ENCODE results near the gene C9orf153. TPM values are rescaled to one million over a fixed set of nuclear protein-coding genes. Genes with fewer than 3 reads are reported as not detected.

The C9orf153 gene
- total RNA-seq, 1 donor from 2014 or later = not detected

GRCh38 chr9:86219606-86220005 is 39.9 kb downstream of the C9orf153 start:
- no peak for DNase-seq (ENCODE audit: low read depth)
- TF ChIP-seq CTCF (conservative IDR thresholded peaks at IDR 0.05; ENCODE audit: low read depth, low read length) = no peak
- no peak overlapping the region for H3K4me3 ChIP-seq (ENCODE audit: low read depth, low read length)

- no peak for TF ChIP-seq CTCF (conservative IDR thresholded peaks at IDR 0.05; ENCODE audit: low read depth, low read length)
- no peak overlapping the region for H3K4me3 ChIP-seq (ENCODE audit: low read depth, low read length)
- DNase-seq (ENCODE audit: low read depth) = no peak
Measured at GRCh38 chr9:86217076-86217755, 42.2 kb downstream of the C9orf153 start.

GRCh38 chr9:86207193-86207592 is 52.3 kb downstream of the C9orf153 start:
- TF ChIP-seq CTCF (conservative IDR thresholded peaks at IDR 0.05; ENCODE audit: low read depth, low read length) = no peak
- no peak for DNase-seq (ENCODE audit: low read depth)
- H3K4me3 ChIP-seq (ENCODE audit: low read depth, low read length) = no peak overlapping the region

GRCh38 chr9:86202338-86202882 is 57.0 kb downstream of the C9orf153 start:
- no peak overlapping the region for H3K4me3 ChIP-seq (ENCODE audit: low read depth, low read length)
- TF ChIP-seq CTCF (conservative IDR thresholded peaks at IDR 0.05; ENCODE audit: low read depth, low read length) = peak; percentile 89
- DNase-seq (ENCODE audit: low read depth) = no peak

GRCh38 chr9:86201474-86202337 is 57.8 kb downstream of the C9orf153 start:
- no peak overlapping the region for H3K4me3 ChIP-seq (ENCODE audit: low read depth, low read length)
- TF ChIP-seq CTCF (conservative IDR thresholded peaks at IDR 0.05; ENCODE audit: low read depth, low read length) = no peak
- DNase-seq (ENCODE audit: low read depth) = no peak

GRCh38 chr9:86200599-86201162 is 58.8 kb downstream of the C9orf153 start:
- H3K4me3 ChIP-seq (ENCODE audit: low read depth, low read length) = no peak overlapping the region
- no peak for TF ChIP-seq CTCF (conservative IDR thresholded peaks at IDR 0.05; ENCODE audit: low read depth, low read length)
- DNase-seq (ENCODE audit: low read depth) = no peak

All from epithelial cell of proximal tubule (primary cell).